ENCODE results near the gene MMP24OS. TPM values are rescaled to one million over a fixed set of nuclear protein-coding genes. Genes with fewer than 3 reads are reported as not detected.

The MMP24OS gene
- total RNA-seq, 2 donors from 2014 or later: 32.2 to 38.8 TPM

GRCh38 chr20:35314816-35315631, 37.1 kb upstream of the MMP24OS start:
- no peak for TF ChIP-seq CTCF (conservative IDR thresholded peaks at IDR 0.05)
- Histone ChIP-seq H3K4me1 (ENCODE audit: control insufficient read depth, insufficient read depth, low read length) (no peaks in the 10 kb centered on the region), H3K4me3 (ENCODE audit: low read length) (no peak overlapping the region), H3K36me3 (ENCODE audit: control insufficient read depth, insufficient read depth, low read length) (peaks cover 9% of the 10 kb centered on the region), H3K9me3 (ENCODE audit: control insufficient read depth, low read length) (no peaks in the 10 kb centered on the region), H3K9ac (ENCODE audit: extremely low read depth, low read length, poor library complexity, severe bottlenecking) (no peak overlapping the region), H3K27ac (ENCODE audit: low read depth, low read length) (no peak overlapping the region), H3K27me3 (ENCODE audit: control insufficient read depth, insufficient read depth, low read length, poor library complexity, severe bottlenecking) (no peaks in the 10 kb centered on the region)
- WGBS, 2 experiments (ENCODE audit: insufficient coverage in 1 of 2, insufficient read length in 1 of 2): 80 to 91% methylated on average over 3 of the region's 3 CpGs
- Mint-ChIP-seq H3K4me1 (peaks cover 19% of the 10 kb centered on the region), H3K27me3 (ENCODE audit: insufficient read depth) (no peaks in the 10 kb centered on the region), H3K27ac (peak overlapping the region; percentile 7), H3K9me3 (no peaks in the 10 kb centered on the region), H3K4me3 (no peak overlapping the region), H3K36me3 (ENCODE audit: low read depth) (peaks cover 13% of the 10 kb centered on the region)
- no peak for DNase-seq

- H3K4me1 Mint-ChIP-seq: peaks cover 19% of the 10 kb centered on the region
- no peak for TF ChIP-seq CTCF (conservative IDR thresholded peaks at IDR 0.05)
- 60% methylated on average over 1 of the region's 1 CpG; no CpG with 5 or more reads in 1 of the 2 experiments for WGBS, 2 experiments (ENCODE audit: insufficient coverage in 1 of 2, insufficient read length in 1 of 2)
- H3K27ac Mint-ChIP-seq: peak overlapping the region; percentile 25
- Histone ChIP-seq H3K9me3 (ENCODE audit: control insufficient read depth, low read length) (no peaks in the 10 kb centered on the region), H3K4me1 (ENCODE audit: control insufficient read depth, insufficient read depth, low read length) (peaks cover 4% of the 10 kb centered on the region), H3K36me3 (ENCODE audit: control insufficient read depth, insufficient read depth, low read length) (peaks cover 9% of the 10 kb centered on the region), H3K27me3 (ENCODE audit: control insufficient read depth, insufficient read depth, low read length, poor library complexity, severe bottlenecking) (no peaks in the 10 kb centered on the region), H3K4me3 (ENCODE audit: low read length) (no peak overlapping the region), H3K9ac (ENCODE audit: extremely low read depth, low read length, poor library complexity, severe bottlenecking) (no peak overlapping the region), H3K27ac (ENCODE audit: low read depth, low read length) (no peak overlapping the region)
- no peak overlapping the region for H3K4me3 Mint-ChIP-seq
- no peaks in the 10 kb centered on the region for H3K9me3 Mint-ChIP-seq
- H3K36me3 Mint-ChIP-seq (ENCODE audit: low read depth): peaks cover 19% of the 10 kb centered on the region
- no peak for DNase-seq
- no peaks in the 10 kb centered on the region for H3K27me3 Mint-ChIP-seq (ENCODE audit: insufficient read depth)
These were observed 34.4 kb upstream of the MMP24OS start for GRCh38 chr20:35312318-35312717.

- no peaks in the 10 kb centered on the region for H3K27me3 Mint-ChIP-seq (ENCODE audit: insufficient read depth)
- H3K4me3 ChIP-seq (ENCODE audit: low read length): no peak overlapping the region
- DNase-seq: no peak
- no peak overlapping the region for H3K9ac ChIP-seq (ENCODE audit: extremely low read depth, low read length, poor library complexity, severe bottlenecking)
- peaks cover 19% of the 10 kb centered on the region for H3K4me1 Mint-ChIP-seq
- H3K36me3 Mint-ChIP-seq (ENCODE audit: low read depth): peaks cover 19% of the 10 kb centered on the region
- H3K27me3 ChIP-seq (ENCODE audit: control insufficient read depth, insufficient read depth, low read length, poor library complexity, severe bottlenecking): no peaks in the 10 kb centered on the region
- H3K27ac Mint-ChIP-seq: peak overlapping the region; percentile 3
- no peaks in the 10 kb centered on the region for H3K9me3 Mint-ChIP-seq
- H3K27ac ChIP-seq (ENCODE audit: low read depth, low read length): no peak overlapping the region
- H3K36me3 ChIP-seq (ENCODE audit: control insufficient read depth, insufficient read depth, low read length): peaks cover 9% of the 10 kb centered on the region
- TF ChIP-seq CTCF (conservative IDR thresholded peaks at IDR 0.05): no peak
- H3K4me3 Mint-ChIP-seq: no peak overlapping the region
- H3K9me3 ChIP-seq (ENCODE audit: control insufficient read depth, low read length): no peaks in the 10 kb centered on the region
- 90 to 100% methylated on average over 1 to 4 of the region's 5 CpGs for WGBS, 2 experiments (ENCODE audit: insufficient coverage in 1 of 2, insufficient read length in 1 of 2)
- peaks cover 4% of the 10 kb centered on the region for H3K4me1 ChIP-seq (ENCODE audit: control insufficient read depth, insufficient read depth, low read length)
These were observed 33.9 kb upstream of the MMP24OS start for GRCh38 chr20:35311822-35312221.

Measured in endodermal cell (in vitro differentiated cells).